ENCODE results near the gene KCND2. TPM values are rescaled to one million over a fixed set of nuclear protein-coding genes. Genes with fewer than 3 reads are reported as not detected.
"Not testable (repeated sequence)": the region's sequence is repeated elsewhere in the genome, so short reads cannot be mapped to it uniquely, and the experiment has no call there.

Gene KCND2
- total RNA-seq, 1 donor from 2014 or later = not detected

GRCh38 chr7:120738816-120739215, 465.8 kb downstream of the KCND2 start:
- no peaks in the 10 kb centered on the region for H3K36me3 Mint-ChIP-seq (ENCODE audit: low read depth)
- H3K27ac Mint-ChIP-seq = no peak overlapping the region
- H3K27me3 Mint-ChIP-seq (ENCODE audit: low read depth) = no peaks in the 10 kb centered on the region
- DNase-seq (ENCODE audit: low spot score) = no peak
- intact Hi-C loops (cut with micrococcal nuclease) = no loop called here
- no peaks in the 10 kb centered on the region for H3K4me1 Mint-ChIP-seq (ENCODE audit: low read depth)
- H3K4me3 Mint-ChIP-seq (ENCODE audit: low read depth) = no peak overlapping the region
- H3K9me3 Mint-ChIP-seq = no peaks in the 10 kb centered on the region

GRCh38 chr7:120740348-120740747, 467.4 kb downstream of the KCND2 start:
- DNase-seq (ENCODE audit: low spot score) = no peak
- H3K27me3 Mint-ChIP-seq (ENCODE audit: low read depth) = no peaks in the 10 kb centered on the region
- H3K4me3 Mint-ChIP-seq (ENCODE audit: low read depth) = no peak overlapping the region
- no peaks in the 10 kb centered on the region for H3K9me3 Mint-ChIP-seq
- no peaks in the 10 kb centered on the region for H3K36me3 Mint-ChIP-seq (ENCODE audit: low read depth)
- intact Hi-C loops (cut with micrococcal nuclease) = no loop called here
- no peak overlapping the region for H3K27ac Mint-ChIP-seq
- no peaks in the 10 kb centered on the region for H3K4me1 Mint-ChIP-seq (ENCODE audit: low read depth)

GRCh38 chr7:120741371-120742042, 468.5 kb downstream of the KCND2 start:
- intact Hi-C loops (cut with micrococcal nuclease) = no loop called here
- Mint-ChIP-seq H3K4me1 (ENCODE audit: low read depth) (no peaks in the 10 kb centered on the region), H3K27me3 (ENCODE audit: low read depth) (no peaks in the 10 kb centered on the region), H3K27ac (no peak overlapping the region), H3K4me3 (ENCODE audit: low read depth) (no peak overlapping the region), H3K36me3 (ENCODE audit: low read depth) (no peaks in the 10 kb centered on the region), H3K9me3 (no peaks in the 10 kb centered on the region)
- DNase-seq (ENCODE audit: low spot score) = no peak

- intact Hi-C loops (cut with micrococcal nuclease) = no loop called here
- no peak overlapping the region for H3K4me3 Mint-ChIP-seq (ENCODE audit: low read depth)
Observed at GRCh38 chr7:120742372-120742771, 469.4 kb downstream of the KCND2 start.

GRCh38 chr7:120743128-120743527, 470.2 kb downstream of the KCND2 start:
- intact Hi-C loops (cut with micrococcal nuclease) = no loop called here
- no peaks in the 10 kb centered on the region for H3K4me1 Mint-ChIP-seq (ENCODE audit: low read depth)
- DNase-seq (ENCODE audit: low spot score) = no peak
- H3K4me3 Mint-ChIP-seq (ENCODE audit: low read depth) = no peak overlapping the region
- H3K36me3 Mint-ChIP-seq (ENCODE audit: low read depth) = no peaks in the 10 kb centered on the region
- H3K9me3 Mint-ChIP-seq = no peaks in the 10 kb centered on the region
- no peaks in the 10 kb centered on the region for H3K27me3 Mint-ChIP-seq (ENCODE audit: low read depth)
- H3K27ac Mint-ChIP-seq = no peak overlapping the region

More at GRCh38 chr7:120742372-120742771, 469.4 kb downstream of the KCND2 start:
- no peak for DNase-seq (ENCODE audit: low spot score)
- Mint-ChIP-seq H3K4me1 (ENCODE audit: low read depth) (no peaks in the 10 kb centered on the region), H3K27ac (no peak overlapping the region), H3K27me3 (ENCODE audit: low read depth) (no peaks in the 10 kb centered on the region), H3K36me3 (ENCODE audit: low read depth) (no peaks in the 10 kb centered on the region), H3K9me3 (no peaks in the 10 kb centered on the region)

GRCh38 chr7:120760050-120760449, 487.1 kb downstream of the KCND2 start:
- no peaks in the 10 kb centered on the region for H3K27me3 Mint-ChIP-seq (ENCODE audit: low read depth)
- H3K9me3 Mint-ChIP-seq = no peaks in the 10 kb centered on the region
- H3K4me3 Mint-ChIP-seq (ENCODE audit: low read depth) = no peak overlapping the region
- no peak for DNase-seq (ENCODE audit: low spot score)
- intact Hi-C loops (cut with micrococcal nuclease) = no loop called here
- no peaks in the 10 kb centered on the region for H3K4me1 Mint-ChIP-seq (ENCODE audit: low read depth)
- no peaks in the 10 kb centered on the region for H3K36me3 Mint-ChIP-seq (ENCODE audit: low read depth)
- H3K27ac Mint-ChIP-seq = no peak overlapping the region

GRCh38 chr7:120760851-120761250, 487.9 kb downstream of the KCND2 start:
- Mint-ChIP-seq H3K36me3 (ENCODE audit: low read depth) (no peaks in the 10 kb centered on the region), H3K27me3 (ENCODE audit: low read depth) (no peaks in the 10 kb centered on the region), H3K9me3 (no peaks in the 10 kb centered on the region), H3K27ac (no peak overlapping the region), H3K4me1 (ENCODE audit: low read depth) (no peaks in the 10 kb centered on the region), H3K4me3 (ENCODE audit: low read depth) (no peak overlapping the region)
- intact Hi-C loops (cut with micrococcal nuclease) = no loop called here
- no peak for DNase-seq (ENCODE audit: low spot score)

GRCh38 chr7:120770206-120770605, 497.2 kb downstream of the KCND2 start:
- Mint-ChIP-seq H3K27me3 (ENCODE audit: low read depth) (no peaks in the 10 kb centered on the region), H3K36me3 (ENCODE audit: low read depth) (no peaks in the 10 kb centered on the region), H3K4me3 (ENCODE audit: low read depth) (no peak overlapping the region), H3K27ac (no peak overlapping the region), H3K4me1 (ENCODE audit: low read depth) (no peaks in the 10 kb centered on the region), H3K9me3 (no peaks in the 10 kb centered on the region)
- DNase-seq (ENCODE audit: low spot score) = no peak
- intact Hi-C loops (cut with micrococcal nuclease) = no loop called here

GRCh38 chr7:120774481-120774880, 501.5 kb downstream of the KCND2 start:
- H3K9me3 Mint-ChIP-seq = no peaks in the 10 kb centered on the region
- H3K36me3 Mint-ChIP-seq (ENCODE audit: low read depth) = no peaks in the 10 kb centered on the region
- H3K27me3 Mint-ChIP-seq (ENCODE audit: low read depth) = no peaks in the 10 kb centered on the region
- no peak overlapping the region for H3K4me3 Mint-ChIP-seq (ENCODE audit: low read depth)
- no peak overlapping the region for H3K27ac Mint-ChIP-seq
- no peak for DNase-seq (ENCODE audit: low spot score)
- H3K4me1 Mint-ChIP-seq (ENCODE audit: low read depth) = no peaks in the 10 kb centered on the region
- intact Hi-C loops (cut with micrococcal nuclease) = no loop called here

GRCh38 chr7:120775755-120776154, 502.8 kb downstream of the KCND2 start:
- Mint-ChIP-seq H3K9me3 (no peaks in the 10 kb centered on the region), H3K4me1 (ENCODE audit: low read depth) (no peaks in the 10 kb centered on the region), H3K27me3 (ENCODE audit: low read depth) (no peaks in the 10 kb centered on the region), H3K36me3 (ENCODE audit: low read depth) (no peaks in the 10 kb centered on the region), H3K4me3 (ENCODE audit: low read depth) (no peak overlapping the region), H3K27ac (no peak overlapping the region)
- DNase-seq (ENCODE audit: low spot score) = no peak
- intact Hi-C loops (cut with micrococcal nuclease) = no loop called here

GRCh38 chr7:120779078-120779477, 506.1 kb downstream of the KCND2 start:
- H3K4me3 Mint-ChIP-seq (ENCODE audit: low read depth); H3K36me3 Mint-ChIP-seq (ENCODE audit: low read depth); intact Hi-C loops (cut with micrococcal nuclease); H3K27ac Mint-ChIP-seq; H3K4me1 Mint-ChIP-seq (ENCODE audit: low read depth); H3K27me3 Mint-ChIP-seq (ENCODE audit: low read depth); DNase-seq (ENCODE audit: low spot score); H3K9me3 Mint-ChIP-seq: not testable (repeated sequence)

- DNase-seq (ENCODE audit: low spot score); H3K36me3 Mint-ChIP-seq (ENCODE audit: low read depth); H3K4me3 Mint-ChIP-seq (ENCODE audit: low read depth); H3K4me1 Mint-ChIP-seq (ENCODE audit: low read depth); intact Hi-C loops (cut with micrococcal nuclease); H3K27me3 Mint-ChIP-seq (ENCODE audit: low read depth); H3K27ac Mint-ChIP-seq; H3K9me3 Mint-ChIP-seq: not testable (repeated sequence)
Observed at GRCh38 chr7:120780451-120780850, 507.5 kb downstream of the KCND2 start.

GRCh38 chr7:120780938-120781337, 508.0 kb downstream of the KCND2 start:
- DNase-seq (ENCODE audit: low spot score) = no peak
- H3K27ac Mint-ChIP-seq = no peak overlapping the region
- H3K4me3 Mint-ChIP-seq (ENCODE audit: low read depth) = no peak overlapping the region
- H3K36me3 Mint-ChIP-seq (ENCODE audit: low read depth) = no peaks in the 10 kb centered on the region
- no peaks in the 10 kb centered on the region for H3K9me3 Mint-ChIP-seq
- H3K27me3 Mint-ChIP-seq (ENCODE audit: low read depth) = no peaks in the 10 kb centered on the region
- no peaks in the 10 kb centered on the region for H3K4me1 Mint-ChIP-seq (ENCODE audit: low read depth)
- intact Hi-C loops (cut with micrococcal nuclease) = no loop called here

- not testable (repeated sequence) for H3K4me3 Mint-ChIP-seq (ENCODE audit: low read depth); H3K9me3 Mint-ChIP-seq
Observed at GRCh38 chr7:120781924-120782323, 508.9 kb downstream of the KCND2 start.

More at GRCh38 chr7:120781924-120782323, 508.9 kb downstream of the KCND2 start:
- DNase-seq (ENCODE audit: low spot score); H3K4me1 Mint-ChIP-seq (ENCODE audit: low read depth); H3K27ac Mint-ChIP-seq; intact Hi-C loops (cut with micrococcal nuclease); H3K27me3 Mint-ChIP-seq (ENCODE audit: low read depth); H3K36me3 Mint-ChIP-seq (ENCODE audit: low read depth): not testable (repeated sequence)
